ENCODE measurements around the gene NEURL1.
"Not testable (repeated sequence)": the region's sequence is repeated elsewhere in the genome, so short reads cannot be mapped to it uniquely, and the experiment has no call there.

Gene NEURL1

DNA sequence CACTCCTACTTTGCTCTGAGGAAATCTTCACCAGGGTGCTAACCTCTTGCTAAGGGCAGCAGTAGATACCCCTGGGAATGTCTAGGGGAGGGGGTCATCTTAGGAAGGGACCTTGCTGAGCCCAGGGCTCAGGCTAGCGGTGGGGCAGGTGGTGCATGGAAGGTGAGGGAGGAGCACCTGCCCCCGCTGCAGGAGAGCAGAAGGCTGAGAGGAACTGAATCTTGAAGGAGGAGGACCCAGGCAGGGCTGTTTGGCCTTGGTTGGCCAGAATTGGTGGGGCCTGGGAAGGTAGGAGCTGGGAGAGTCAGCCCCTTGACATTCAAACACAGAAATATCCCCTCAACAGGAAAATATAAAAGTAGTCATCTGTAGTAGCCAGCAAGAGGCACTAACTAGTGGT lies 21.5 kb upstream of the NEURL1 start:
- H3K4me1 Mint-ChIP-seq: peaks cover 44% of the 10 kb centered on the region
- no peak for DNase-seq (ENCODE audit: low spot score in 2 of 2)
- H3K9me3 Mint-ChIP-seq: peaks cover 2% of the 10 kb centered on the region
- peak overlapping the region; percentile 77 for H3K4me3 Mint-ChIP-seq
- H3K36me3 Mint-ChIP-seq: no peaks in the 10 kb centered on the region
- no peaks in the 10 kb centered on the region for H3K27me3 Mint-ChIP-seq
- H3K27ac Mint-ChIP-seq: peak overlapping the region; percentile 64
- ATAC-seq (ENCODE audit: low read depth): peak; percentile 26

DNA sequence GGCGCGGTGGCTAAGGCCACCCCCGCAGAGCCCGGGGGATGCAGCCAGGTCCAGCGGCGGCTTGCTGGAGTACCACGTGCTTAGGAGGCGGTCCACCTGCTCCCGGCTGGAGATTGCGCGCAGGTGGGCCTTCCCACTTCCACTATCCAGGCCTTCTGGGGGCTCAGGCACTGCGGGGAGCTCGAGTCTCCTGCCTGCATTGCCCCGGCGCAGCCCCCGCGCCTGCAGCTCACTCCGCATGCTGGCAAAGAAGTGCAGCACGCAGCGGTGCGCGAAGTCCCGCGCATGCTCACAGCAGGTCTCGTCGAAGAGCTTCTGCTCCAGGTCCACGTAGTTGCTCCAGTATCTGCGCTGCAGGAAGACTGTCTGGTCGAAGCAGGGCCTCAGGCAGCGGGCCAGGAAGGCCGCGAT lies 20.2 kb upstream of the NEURL1 start:
- Mint-ChIP-seq H3K4me3 (no peak overlapping the region), H3K27me3 (no peaks in the 10 kb centered on the region), H3K36me3 (no peaks in the 10 kb centered on the region), H3K4me1 (peaks cover 34% of the 10 kb centered on the region), H3K9me3 (peaks cover 2% of the 10 kb centered on the region), H3K27ac (no peak overlapping the region)
- ATAC-seq (ENCODE audit: low read depth) (no peak), DNase-seq (ENCODE audit: low spot score in 2 of 2) (no peak)

DNA sequence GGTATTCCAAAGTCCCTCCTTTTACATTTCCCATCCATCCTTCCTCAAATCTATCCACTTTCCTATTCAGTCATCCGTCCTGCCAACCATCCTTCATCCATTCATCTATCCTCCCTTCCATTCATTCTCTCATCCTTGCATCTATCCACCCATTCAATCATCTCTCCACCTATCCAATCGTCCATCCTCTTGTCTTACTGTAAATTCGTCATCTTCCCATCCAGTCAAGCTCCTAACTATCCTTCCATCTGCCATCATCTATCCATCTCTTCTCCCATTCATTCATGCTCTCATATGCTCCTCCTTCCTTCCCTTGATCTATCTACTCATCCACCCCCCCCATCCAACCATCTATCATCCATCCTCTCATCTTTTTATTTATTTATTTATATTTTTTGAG lies 19.4 kb upstream of the NEURL1 start:
- Mint-ChIP-seq H3K9me3 (peaks cover 2% of the 10 kb centered on the region), H3K36me3 (no peaks in the 10 kb centered on the region), H3K4me1 (peaks cover 32% of the 10 kb centered on the region), H3K27me3 (no peaks in the 10 kb centered on the region), H3K4me3 (no peak overlapping the region), H3K27ac (no peak overlapping the region)
- DNase-seq (ENCODE audit: low spot score in 2 of 2): no peak
- ATAC-seq (ENCODE audit: low read depth): no peak

DNA sequence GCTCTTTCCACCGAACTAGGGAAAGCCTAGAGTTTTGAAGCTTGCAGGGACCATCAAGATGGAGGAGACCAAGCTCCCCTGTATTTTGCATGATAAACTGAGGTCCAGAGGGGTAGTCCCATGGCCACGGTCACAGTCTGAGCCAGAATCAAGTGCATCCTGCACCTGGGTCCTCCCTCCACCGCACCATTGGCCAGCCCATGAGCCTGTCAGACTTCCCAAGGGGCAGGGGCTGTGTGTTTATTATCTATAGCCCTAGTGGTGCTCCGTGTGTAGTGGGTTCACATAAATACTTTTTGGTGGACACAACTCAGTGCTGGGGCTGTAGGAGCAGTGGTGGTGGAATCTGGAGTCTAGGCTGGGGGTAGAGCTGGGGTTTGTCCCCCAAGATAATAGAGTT lies 18.1 kb upstream of the NEURL1 start:
- Mint-ChIP-seq H3K27me3 (no peaks in the 10 kb centered on the region), H3K4me3 (no peak overlapping the region), H3K36me3 (no peaks in the 10 kb centered on the region), H3K27ac (peak overlapping the region; percentile 25), H3K4me1 (peaks cover 20% of the 10 kb centered on the region), H3K9me3 (peaks cover 2% of the 10 kb centered on the region)
- no peak for DNase-seq (ENCODE audit: low spot score in 2 of 2)
- ATAC-seq (ENCODE audit: low read depth): no peak

DNA sequence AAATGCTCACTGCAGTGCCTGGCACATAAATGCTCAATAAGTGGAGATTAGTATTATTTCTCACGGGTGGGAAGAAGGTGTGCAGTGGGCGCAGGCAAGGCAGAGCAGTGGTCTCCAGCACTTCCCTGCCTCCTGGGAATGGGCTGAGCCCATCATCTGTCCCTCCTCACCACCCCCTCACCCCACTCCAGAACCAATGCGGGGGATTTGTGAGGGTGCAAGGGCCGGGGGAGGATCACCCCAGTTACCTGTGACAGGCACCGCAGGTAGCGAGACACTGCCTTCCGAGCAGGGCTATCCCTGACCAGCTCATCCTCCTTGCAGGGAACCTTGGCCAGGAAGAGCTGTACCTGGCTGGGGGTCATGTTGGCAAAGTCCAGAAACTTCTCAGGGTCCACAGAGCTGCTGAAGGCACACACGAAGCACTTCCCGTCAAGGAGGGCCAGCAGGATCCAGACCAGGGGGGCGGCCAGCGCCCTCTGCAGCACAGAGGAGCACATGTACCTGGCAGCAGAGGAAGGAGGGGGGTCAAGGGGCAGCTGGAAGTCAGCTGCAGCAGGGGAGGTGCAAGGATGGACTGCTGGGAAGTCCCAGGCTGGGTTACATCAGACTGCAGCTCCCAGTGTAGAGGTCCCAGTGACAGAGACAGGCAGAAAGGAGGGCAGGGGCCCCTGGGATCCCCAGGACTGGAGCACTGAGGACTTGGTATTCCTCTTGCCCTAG lies 17.3 kb upstream of the NEURL1 start:
- no peak for DNase-seq (ENCODE audit: low spot score in 2 of 2)
- peaks cover 13% of the 10 kb centered on the region for H3K4me1 Mint-ChIP-seq
- H3K27me3 Mint-ChIP-seq: no peaks in the 10 kb centered on the region
- no peaks in the 10 kb centered on the region for H3K36me3 Mint-ChIP-seq
- no peak overlapping the region for H3K27ac Mint-ChIP-seq
- ATAC-seq (ENCODE audit: low read depth): peak; percentile 29
- H3K4me3 Mint-ChIP-seq: no peak overlapping the region
- H3K9me3 Mint-ChIP-seq: peaks cover 2% of the 10 kb centered on the region

DNA sequence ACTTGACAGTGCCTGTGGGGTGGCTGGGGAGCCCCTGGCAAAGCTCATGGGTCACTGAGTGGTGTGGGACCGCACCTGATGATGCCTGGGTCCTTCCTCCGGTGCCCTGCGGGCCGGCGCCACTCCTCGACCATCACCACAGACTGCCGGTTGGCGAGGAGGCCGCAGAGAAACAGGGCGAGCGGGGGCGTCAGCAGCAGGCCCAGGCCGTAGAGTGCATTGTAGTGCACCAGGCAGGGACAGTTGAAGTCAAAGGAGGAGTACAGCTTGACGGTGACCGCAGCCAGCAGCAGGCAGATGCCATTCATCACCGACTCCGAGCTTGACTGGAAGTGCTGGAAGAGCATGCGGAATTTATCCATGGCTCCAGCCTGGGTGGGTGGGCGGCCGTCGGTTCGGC lies 14.8 kb upstream of the NEURL1 start:
- Mint-ChIP-seq H3K9me3 (peaks cover 2% of the 10 kb centered on the region), H3K27ac (peak overlapping the region; percentile 36), H3K4me1 (peaks cover 12% of the 10 kb centered on the region), H3K36me3 (no peaks in the 10 kb centered on the region), H3K4me3 (no peak overlapping the region), H3K27me3 (no peaks in the 10 kb centered on the region)
- ATAC-seq (ENCODE audit: low read depth) (no peak), DNase-seq (ENCODE audit: low spot score in 2 of 2) (no peak)

DNA sequence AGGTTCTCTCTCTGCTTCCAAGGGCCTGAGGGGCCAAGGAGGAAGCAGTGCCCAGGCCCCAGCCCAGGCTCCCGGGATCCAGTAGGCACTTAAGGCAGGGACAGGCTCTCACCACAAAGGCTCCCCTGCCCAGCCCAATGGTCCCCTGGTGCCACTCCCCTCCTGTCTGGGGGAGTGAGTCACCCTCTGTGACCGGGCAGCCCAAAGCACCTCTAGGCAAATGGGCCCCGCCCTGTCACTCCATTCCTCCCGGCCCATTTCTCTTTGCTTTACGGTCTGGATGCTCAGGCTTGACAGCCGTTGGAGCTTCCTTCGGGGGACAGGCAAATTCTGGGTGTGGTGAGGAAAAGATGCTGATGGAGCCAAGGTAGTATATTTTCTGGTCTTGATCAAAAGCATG lies 14.4 kb upstream of the NEURL1 start, which contains the start of gene CALHM3:
Gene CALHM3, minus strand, starts transcription at position 106 of the 400 bp plus-strand sequence. CDS start 208 bp downstream, outside the sequence.
- no peaks in the 10 kb centered on the region for H3K36me3 Mint-ChIP-seq
- no peak for DNase-seq (ENCODE audit: low spot score in 2 of 2)
- no peaks in the 10 kb centered on the region for H3K27me3 Mint-ChIP-seq
- H3K27ac Mint-ChIP-seq: peak within 1 kb of the TSS; percentile 36
- peaks cover under 1% of the 10 kb centered on the region for H3K9me3 Mint-ChIP-seq
- peaks cover 10% of the 10 kb centered on the region for H3K4me1 Mint-ChIP-seq
- ATAC-seq (ENCODE audit: low read depth): no peak
- no peak within 1 kb of the TSS for H3K4me3 Mint-ChIP-seq

DNA sequence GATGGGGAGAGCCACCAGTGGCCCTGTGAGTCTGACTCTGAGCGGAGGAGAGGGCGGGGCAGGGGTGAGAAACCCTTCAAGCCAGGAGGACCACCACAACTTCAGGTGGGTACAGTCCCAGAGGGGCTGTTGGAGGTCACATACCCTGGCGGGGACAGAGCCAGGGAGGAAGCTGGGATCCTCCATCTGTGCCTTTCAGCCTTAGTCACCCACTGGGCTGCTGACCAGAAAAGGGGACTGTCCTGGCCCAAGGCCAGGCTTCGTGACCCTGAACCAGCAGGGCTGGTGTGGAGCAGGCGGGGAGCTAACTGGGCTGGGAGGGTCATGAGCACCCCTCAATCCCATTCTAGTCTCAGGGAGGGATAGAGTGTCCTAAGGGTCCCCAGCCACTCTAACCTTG lies 13.0 kb upstream of the NEURL1 start:
- ATAC-seq (ENCODE audit: low read depth) (no peak), DNase-seq (ENCODE audit: low spot score in 2 of 2) (no peak)
- Mint-ChIP-seq H3K4me3 (no peak overlapping the region), H3K36me3 (no peaks in the 10 kb centered on the region), H3K4me1 (peaks cover 9% of the 10 kb centered on the region), H3K27me3 (no peaks in the 10 kb centered on the region), H3K27ac (no peak overlapping the region), H3K9me3 (no peaks in the 10 kb centered on the region)

DNA sequence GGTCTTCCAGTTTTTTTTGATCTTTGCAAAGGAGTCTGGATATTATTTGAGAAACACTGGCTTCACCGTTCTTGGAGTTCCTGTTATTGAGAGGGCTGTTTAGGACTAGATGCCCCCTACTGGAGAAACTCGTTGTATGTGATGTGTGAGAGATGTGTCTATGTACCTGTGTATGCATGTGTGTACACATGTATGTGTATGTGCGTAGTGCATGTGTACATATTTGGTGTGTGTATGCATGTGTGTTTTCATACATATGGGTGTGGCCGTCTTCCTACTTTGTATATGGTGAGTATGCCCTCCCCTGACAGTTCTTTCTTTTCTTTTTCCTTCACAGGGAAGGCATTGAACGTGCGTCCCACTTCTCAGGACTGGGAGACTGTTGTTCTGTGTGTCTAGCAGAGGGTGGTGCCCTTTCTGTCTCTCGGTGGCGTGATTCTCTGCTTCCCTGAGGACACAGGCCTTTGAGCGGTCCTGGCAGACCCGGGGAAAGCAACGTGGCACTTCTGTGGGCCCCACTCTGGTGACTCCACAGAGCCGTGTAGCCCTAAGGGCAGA lies 11.5 kb upstream of the NEURL1 start:
- Mint-ChIP-seq H3K27me3 (no peaks in the 10 kb centered on the region), H3K4me3 (no peak overlapping the region), H3K4me1 (peaks cover 9% of the 10 kb centered on the region), H3K9me3 (no peaks in the 10 kb centered on the region), H3K36me3 (no peaks in the 10 kb centered on the region), H3K27ac (no peak overlapping the region)
- ATAC-seq (ENCODE audit: low read depth) (peak; percentile 85), DNase-seq (ENCODE audit: low spot score in 2 of 2) (peak in 1 of 2 donors; percentile 63)

DNA sequence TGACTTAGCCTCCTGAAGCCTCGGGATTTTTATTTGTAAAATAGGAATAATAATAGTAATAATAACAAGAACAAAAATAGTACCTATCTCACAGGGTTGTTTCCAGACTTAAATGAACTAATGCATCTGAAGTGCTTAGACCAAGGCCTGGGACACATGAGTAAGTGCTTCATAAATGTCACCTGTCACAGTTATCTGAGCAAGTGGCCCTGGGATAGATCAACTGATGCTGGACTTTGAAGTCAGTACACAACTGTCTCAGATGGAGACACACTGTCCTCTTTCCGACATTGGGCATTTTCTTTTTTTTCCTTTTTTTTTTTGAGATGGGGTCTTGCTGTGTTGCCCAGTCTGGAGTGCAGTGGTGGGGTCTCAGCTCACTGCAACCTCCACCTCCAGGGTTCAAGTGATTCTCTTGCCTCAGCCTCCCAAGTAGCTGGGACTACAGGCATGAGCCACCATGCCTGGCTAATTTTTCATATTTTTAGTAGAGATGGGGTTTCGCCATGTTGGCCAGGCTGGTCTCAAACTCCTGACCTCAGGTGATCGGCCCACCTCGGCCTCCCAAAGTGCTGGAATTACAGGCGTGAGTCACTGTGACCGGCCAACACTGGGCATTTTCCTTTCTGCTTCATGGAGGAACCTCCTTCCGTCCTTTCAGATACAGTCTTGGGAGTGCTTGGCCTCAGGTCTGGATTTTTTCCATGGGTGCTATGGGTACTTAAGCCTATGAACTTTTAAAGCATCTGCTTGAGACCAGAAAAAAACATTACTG lies 6.7 kb upstream of the NEURL1 start:
- ATAC-seq (ENCODE audit: low read depth); H3K27ac Mint-ChIP-seq; DNase-seq (ENCODE audit: low spot score in 2 of 2); H3K36me3 Mint-ChIP-seq; H3K4me3 Mint-ChIP-seq; H3K27me3 Mint-ChIP-seq; H3K9me3 Mint-ChIP-seq: not testable (repeated sequence)
- H3K4me1 Mint-ChIP-seq: peaks cover 26% of the 10 kb centered on the region

DNA sequence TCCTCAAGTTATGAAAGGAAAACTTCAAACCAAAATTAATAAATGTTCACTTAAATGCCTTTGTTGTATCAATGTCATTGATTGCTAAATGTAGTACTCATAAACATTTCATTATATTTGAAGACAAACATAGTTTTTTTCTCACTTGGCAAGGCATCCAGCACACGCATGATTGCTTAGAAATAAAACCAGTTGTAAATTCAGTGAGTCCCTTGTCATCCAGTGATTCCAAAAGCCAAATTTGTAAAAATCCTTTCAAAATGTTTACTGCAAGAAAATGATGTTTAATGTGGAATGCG lies 6.1 kb upstream of the NEURL1 start:
- no peak overlapping the region for H3K4me3 Mint-ChIP-seq
- no peaks in the 10 kb centered on the region for H3K9me3 Mint-ChIP-seq
- H3K27ac Mint-ChIP-seq: no peak overlapping the region
- H3K27me3 Mint-ChIP-seq: peaks cover 8% of the 10 kb centered on the region
- DNase-seq (ENCODE audit: low spot score in 2 of 2) (no peak), ATAC-seq (ENCODE audit: low read depth) (no peak)
- peaks cover 23% of the 10 kb centered on the region for H3K4me1 Mint-ChIP-seq
- no peaks in the 10 kb centered on the region for H3K36me3 Mint-ChIP-seq

DNA sequence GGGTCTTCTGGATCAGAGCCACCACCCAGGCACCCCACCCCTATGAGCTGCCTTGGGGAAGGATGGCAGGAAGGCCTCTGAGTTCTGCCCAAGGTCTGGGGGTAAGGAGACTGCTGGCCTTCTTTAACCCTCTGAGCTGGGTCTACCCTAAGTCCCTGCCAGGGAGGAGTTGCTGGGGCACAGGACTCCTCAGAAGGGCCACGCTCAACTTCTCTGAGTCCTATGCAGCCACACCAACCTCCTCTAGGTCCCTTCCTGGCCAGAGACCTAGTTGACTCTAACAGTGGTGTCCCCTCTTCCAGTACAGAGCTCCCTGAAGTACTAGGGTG lies 2.6 kb upstream of the NEURL1 start:
- DNase-seq (ENCODE audit: low spot score in 2 of 2) (no peak), ATAC-seq (ENCODE audit: low read depth) (peak; percentile 23)
- Mint-ChIP-seq H3K9me3 (no peaks in the 10 kb centered on the region), H3K4me3 (no peak overlapping the region), H3K27me3 (peaks cover 19% of the 10 kb centered on the region), H3K4me1 (peaks cover 29% of the 10 kb centered on the region), H3K27ac (peak overlapping the region; percentile 86), H3K36me3 (no peaks in the 10 kb centered on the region)

DNA sequence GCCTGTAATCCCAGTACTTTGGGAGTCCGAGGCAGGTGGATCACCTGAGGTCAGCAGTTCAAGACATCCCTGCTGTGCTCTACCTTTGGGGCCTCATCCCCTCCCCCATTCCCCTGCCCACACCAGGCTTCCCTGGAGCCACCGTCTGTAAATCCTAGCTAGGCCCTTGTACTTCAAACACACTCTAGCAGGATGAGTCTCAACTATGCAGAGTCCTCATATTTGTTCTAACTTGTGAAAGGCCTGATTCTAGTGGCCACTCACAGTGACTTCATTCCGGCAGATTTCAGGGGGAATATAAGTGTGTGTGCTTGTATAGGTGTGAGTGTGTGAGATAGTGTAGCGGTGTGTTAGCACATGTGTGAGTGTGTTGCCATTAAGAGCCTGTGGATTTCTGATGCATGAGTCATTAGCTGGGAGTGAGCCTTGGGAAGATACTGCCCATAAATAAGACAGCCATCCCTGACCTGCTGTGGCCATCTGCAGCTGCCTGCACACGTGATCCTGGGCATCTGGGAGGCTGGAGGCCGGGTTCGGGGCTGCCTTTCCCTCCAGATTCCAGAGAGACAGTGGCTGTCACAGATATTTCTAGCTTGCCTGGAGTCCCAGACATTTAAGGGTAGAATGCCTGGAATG lies 1.7 kb upstream of the NEURL1 start:
- ATAC-seq (ENCODE audit: low read depth): no peak
- Mint-ChIP-seq H3K4me1 (peaks cover 29% of the 10 kb centered on the region), H3K36me3 (no peaks in the 10 kb centered on the region), H3K27me3 (peaks cover 21% of the 10 kb centered on the region), H3K9me3 (no peaks in the 10 kb centered on the region), H3K27ac (peak overlapping the region; percentile 86), H3K4me3 (peak overlapping the region; percentile 11)
- DNase-seq (ENCODE audit: low spot score in 2 of 2): no peak

DNA sequence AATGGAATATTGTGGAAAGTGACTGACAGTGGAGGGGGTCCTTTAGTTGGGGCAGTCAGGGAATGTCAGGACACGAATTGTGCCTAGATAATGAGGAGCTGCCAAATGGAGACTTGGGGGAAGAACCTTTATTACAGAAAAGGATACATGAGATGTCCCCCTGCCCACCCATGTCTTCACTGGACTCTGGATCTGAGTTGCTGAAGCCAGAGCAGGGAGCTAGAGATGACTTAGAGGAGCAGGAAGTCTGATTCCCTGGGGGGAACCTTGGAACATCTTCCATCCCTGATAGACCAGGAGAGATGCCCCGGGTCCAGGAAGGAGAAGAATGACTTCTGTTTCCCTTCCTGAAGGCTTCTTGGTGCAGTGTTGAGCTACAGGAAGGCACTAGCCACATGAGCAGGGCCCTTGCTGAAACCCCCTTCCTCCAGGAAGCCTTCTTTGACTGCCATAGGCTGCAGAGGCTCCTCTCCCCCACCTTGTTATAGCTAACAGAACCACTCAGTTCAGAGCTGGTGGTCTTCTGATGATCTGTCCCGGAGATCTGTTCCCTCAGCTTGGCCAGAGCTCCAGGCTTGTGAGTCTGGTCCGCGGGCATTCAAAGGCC lies 747 bp upstream of the NEURL1 start:
- peaks cover 26% of the 10 kb centered on the region for H3K27me3 Mint-ChIP-seq
- ATAC-seq (ENCODE audit: low read depth) (no peak), DNase-seq (ENCODE audit: low spot score in 2 of 2) (no peak)
- H3K27ac Mint-ChIP-seq: no peak overlapping the region
- peak overlapping the region; percentile 86 for H3K4me3 Mint-ChIP-seq
- H3K4me1 Mint-ChIP-seq: peaks cover 29% of the 10 kb centered on the region
- no peaks in the 10 kb centered on the region for H3K36me3 Mint-ChIP-seq
- no peaks in the 10 kb centered on the region for H3K9me3 Mint-ChIP-seq

Data from memory B cell (primary cell).